Esophagus squamous epithelium (tissue), 4 donors: ENCODE results near the gene CELSR3.

ENCODE experiments used
- POLR2A ChIP-seq, 4 donors: fragments of 450-650 bp; IDR thresholded peaks; one replicate each; pipeline ENCODE4 v1.6.1; 2017; ENCODE audit warnings: antibody characterized with exemption in 4 of 4, mild to moderate bottlenecking in 4 of 4, moderate library complexity in 3 of 4
- TF ChIP-seq, protein P1 (sequence below), 6 experiments: fragments of 450-650 bp in 4 of 6; fragments of 200-600 bp in 2 of 6; sonication (generic) in 2 of 6; IDR thresholded peaks; one replicate each; pipeline ENCODE4 v1.5.1; 2016 to 2019; ENCODE audit warnings: antibody characterized with exemption in 6 of 6, mild to moderate bottlenecking in 4 of 6, moderate library complexity in 4 of 6

DNA sequence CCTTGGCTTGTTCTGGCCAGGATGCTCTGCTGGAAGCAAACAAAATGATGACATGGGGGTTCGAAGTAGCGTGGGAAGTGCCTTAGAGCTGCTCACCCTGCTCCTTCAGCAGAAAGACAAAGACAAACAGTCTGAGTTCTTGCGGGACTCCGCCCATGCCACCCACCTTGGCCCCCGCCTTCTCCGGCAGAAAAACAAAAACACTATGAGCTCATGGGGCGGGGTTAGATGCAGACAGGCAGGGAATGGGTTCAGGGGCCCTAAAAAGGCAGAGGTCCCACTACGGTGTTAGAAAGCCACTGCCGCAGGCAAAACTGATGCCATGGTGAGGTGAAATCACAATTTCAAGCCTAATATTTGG, 32.7 kb upstream of the CELSR3 start:
- no peak for TF ChIP-seq POLR2A (IDR thresholded peaks at IDR 0.05)
- TF ChIP-seq, protein P1, sequence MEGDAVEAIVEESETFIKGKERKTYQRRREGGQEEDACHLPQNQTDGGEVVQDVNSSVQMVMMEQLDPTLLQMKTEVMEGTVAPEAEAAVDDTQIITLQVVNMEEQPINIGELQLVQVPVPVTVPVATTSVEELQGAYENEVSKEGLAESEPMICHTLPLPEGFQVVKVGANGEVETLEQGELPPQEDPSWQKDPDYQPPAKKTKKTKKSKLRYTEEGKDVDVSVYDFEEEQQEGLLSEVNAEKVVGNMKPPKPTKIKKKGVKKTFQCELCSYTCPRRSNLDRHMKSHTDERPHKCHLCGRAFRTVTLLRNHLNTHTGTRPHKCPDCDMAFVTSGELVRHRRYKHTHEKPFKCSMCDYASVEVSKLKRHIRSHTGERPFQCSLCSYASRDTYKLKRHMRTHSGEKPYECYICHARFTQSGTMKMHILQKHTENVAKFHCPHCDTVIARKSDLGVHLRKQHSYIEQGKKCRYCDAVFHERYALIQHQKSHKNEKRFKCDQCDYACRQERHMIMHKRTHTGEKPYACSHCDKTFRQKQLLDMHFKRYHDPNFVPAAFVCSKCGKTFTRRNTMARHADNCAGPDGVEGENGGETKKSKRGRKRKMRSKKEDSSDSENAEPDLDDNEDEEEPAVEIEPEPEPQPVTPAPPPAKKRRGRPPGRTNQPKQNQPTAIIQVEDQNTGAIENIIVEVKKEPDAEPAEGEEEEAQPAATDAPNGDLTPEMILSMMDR (IDR thresholded peaks at IDR 0.05): no peak
